DND-41 (cell line): ENCODE measurements around the gene CLMP.

Experiments
- ATAC-seq: fragments of 200-7000 bp; cut with Tn5 transposase; 3 replicates; pipeline ENCODE4 v1.9.1; 2021; ENCODE audit warnings: low read depth; ENCODE audit not compliant: insufficient read depth
- DNase-seq: peaks from one replicate; pipeline ENCODE4 v3.0.0-alpha.2; 2020
- H2AFZ ChIP-seq: 2 replicates; pipeline ENCODE4 v1.6.0; 2012; ENCODE audit warnings: low read depth, low read length
- H3K27ac ChIP-seq: 2 replicates; pipeline ENCODE4 v1.5.1; 2012; ENCODE audit warnings: low read length, inconsistent platforms
- H3K27me3 ChIP-seq: fragments of 200-600 bp; sonication (generic); 2 replicates; pipeline ENCODE4 v1.6.0; 2012; ENCODE audit warnings: low read length, mild to moderate bottlenecking, inconsistent platforms; ENCODE audit not compliant: insufficient read depth, poor library complexity
- H3K36me3 ChIP-seq: 2 replicates; pipeline ENCODE4 v1.5.1; 2012; ENCODE audit warnings: low read length, inconsistent platforms; ENCODE audit not compliant: insufficient read depth
- H3K4me1 ChIP-seq: 2 replicates; pipeline ENCODE4 v1.5.1; 2012; ENCODE audit warnings: mild to moderate bottlenecking, low read length; ENCODE audit not compliant: insufficient read depth
- H3K4me2 ChIP-seq: 2 replicates; pipeline ENCODE4 v1.6.0; 2012; ENCODE audit warnings: mild to moderate bottlenecking, moderate library complexity, low read length, inconsistent platforms; ENCODE audit not compliant: insufficient read depth
- H3K4me3 ChIP-seq, 2 experiments: fragments of 200-600 bp in 1 of 2; shearing (Covaris generic) in 1 of 2; 2 replicates each; pipeline ENCODE4 v1.5.1; 2012 to 2016; ENCODE audit warnings: inconsistent platforms in 2 of 2, low read length in 2 of 2, mild to moderate bottlenecking in 2 of 2, low read depth in 1 of 2, moderate library complexity in 1 of 2
- H3K79me2 ChIP-seq: 2 replicates; pipeline ENCODE4 v1.6.0; 2012; ENCODE audit warnings: low read length, inconsistent platforms; ENCODE audit not compliant: insufficient read depth
- H3K9ac ChIP-seq: 2 replicates; pipeline ENCODE4 v1.6.0; 2012; ENCODE audit warnings: low read depth, mild to moderate bottlenecking, inconsistent platforms, low read length, moderate library complexity
- H3K9me3 ChIP-seq: 2 replicates; pipeline ENCODE4 v1.5.1; 2012; ENCODE audit warnings: low read length, moderate library complexity, mild to moderate bottlenecking, inconsistent platforms; ENCODE audit not compliant: insufficient read depth, severe bottlenecking
- H4K20me1 ChIP-seq: 2 replicates; pipeline ENCODE4 v1.6.0; 2012; ENCODE audit warnings: low read length; ENCODE audit not compliant: insufficient read depth
- EZH2 ChIP-seq: IDR thresholded peaks from 3 replicates; pipeline ENCODE4 v1.6.1; 2012; ENCODE audit warnings: borderline replicate concordance, low read depth, mild to moderate bottlenecking, moderate library complexity, low read length, inconsistent platforms; ENCODE audit not compliant: severe bottlenecking
- TF ChIP-seq, protein P1 (sequence below): IDR thresholded peaks from 2 replicates; pipeline ENCODE4 v1.5.1; 2012; ENCODE audit warnings: borderline replicate concordance, low read length, moderate library complexity, mild to moderate bottlenecking; ENCODE audit not compliant: poor library complexity, severe bottlenecking; ENCODE audit errors: extremely low read depth

CLMP gene

DNA sequence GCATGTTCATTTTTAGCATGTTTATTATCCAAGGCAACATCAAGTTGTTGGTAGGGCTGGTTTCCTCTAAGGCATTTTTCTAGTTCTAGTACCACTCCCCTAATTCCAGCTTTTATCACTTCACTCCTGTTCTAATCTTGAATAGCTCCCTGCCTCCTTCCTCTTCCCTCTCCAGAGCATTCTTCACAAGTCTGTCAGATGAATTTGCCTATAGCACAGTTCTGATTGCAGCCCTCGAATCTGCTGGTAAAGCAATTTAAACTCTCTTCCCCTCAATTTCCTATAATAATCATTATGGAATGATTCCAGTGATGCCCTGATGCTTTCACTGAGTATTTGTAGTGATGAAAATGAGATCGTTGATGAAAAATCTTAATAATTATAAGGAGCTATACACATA lies 43.3 kb downstream of the CLMP start:
- no peaks in the 10 kb centered on the region for H4K20me1 ChIP-seq
- H3K27ac ChIP-seq, result no peak overlapping the region
- no peak overlapping the region for H3K4me3 ChIP-seq
- no peaks in the 10 kb centered on the region for H3K9me3 ChIP-seq
- TF ChIP-seq, protein P1, sequence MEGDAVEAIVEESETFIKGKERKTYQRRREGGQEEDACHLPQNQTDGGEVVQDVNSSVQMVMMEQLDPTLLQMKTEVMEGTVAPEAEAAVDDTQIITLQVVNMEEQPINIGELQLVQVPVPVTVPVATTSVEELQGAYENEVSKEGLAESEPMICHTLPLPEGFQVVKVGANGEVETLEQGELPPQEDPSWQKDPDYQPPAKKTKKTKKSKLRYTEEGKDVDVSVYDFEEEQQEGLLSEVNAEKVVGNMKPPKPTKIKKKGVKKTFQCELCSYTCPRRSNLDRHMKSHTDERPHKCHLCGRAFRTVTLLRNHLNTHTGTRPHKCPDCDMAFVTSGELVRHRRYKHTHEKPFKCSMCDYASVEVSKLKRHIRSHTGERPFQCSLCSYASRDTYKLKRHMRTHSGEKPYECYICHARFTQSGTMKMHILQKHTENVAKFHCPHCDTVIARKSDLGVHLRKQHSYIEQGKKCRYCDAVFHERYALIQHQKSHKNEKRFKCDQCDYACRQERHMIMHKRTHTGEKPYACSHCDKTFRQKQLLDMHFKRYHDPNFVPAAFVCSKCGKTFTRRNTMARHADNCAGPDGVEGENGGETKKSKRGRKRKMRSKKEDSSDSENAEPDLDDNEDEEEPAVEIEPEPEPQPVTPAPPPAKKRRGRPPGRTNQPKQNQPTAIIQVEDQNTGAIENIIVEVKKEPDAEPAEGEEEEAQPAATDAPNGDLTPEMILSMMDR, result no peak
- no peak for TF ChIP-seq EZH2
- no peak overlapping the region for H3K9ac ChIP-seq
- peaks cover 3% of the 10 kb centered on the region for H3K27me3 ChIP-seq
- H3K4me2 ChIP-seq, result no peak overlapping the region
- H3K4me1 ChIP-seq, result no peaks in the 10 kb centered on the region
- no peak overlapping the region for H2AFZ ChIP-seq
- no peaks in the 10 kb centered on the region for H3K79me2 ChIP-seq
- no peak for DNase-seq
- ATAC-seq, result no peak
- H3K36me3 ChIP-seq, result no peaks in the 10 kb centered on the region

DNA sequence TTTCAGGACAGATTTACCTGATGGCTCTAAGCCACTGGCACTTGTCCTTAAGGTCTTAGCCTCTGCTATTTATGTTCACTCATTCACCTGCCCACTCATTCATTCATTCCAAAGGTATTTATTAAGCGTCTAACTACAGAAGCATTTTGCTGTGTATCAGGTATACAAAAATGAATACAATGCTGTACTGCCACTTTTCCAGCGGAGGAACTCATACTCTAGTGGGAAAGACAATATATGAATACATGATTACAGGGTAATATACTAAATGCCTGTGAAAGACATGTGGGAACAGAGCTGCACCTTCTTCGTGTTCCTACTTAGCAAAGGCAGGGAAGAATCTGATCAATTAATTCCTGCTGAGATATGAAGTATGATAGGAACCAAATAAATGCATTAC lies 43.7 kb downstream of the CLMP start:
- H3K27me3 ChIP-seq, result peaks cover 3% of the 10 kb centered on the region
- H3K4me1 ChIP-seq, result no peaks in the 10 kb centered on the region
- H3K4me3 ChIP-seq, result no peak overlapping the region
- H3K27ac ChIP-seq, result no peak overlapping the region
- no peaks in the 10 kb centered on the region for H4K20me1 ChIP-seq
- no peaks in the 10 kb centered on the region for H3K9me3 ChIP-seq
- H3K79me2 ChIP-seq, result no peaks in the 10 kb centered on the region
- H3K36me3 ChIP-seq, result no peaks in the 10 kb centered on the region
- no peak overlapping the region for H3K4me2 ChIP-seq
- no peak overlapping the region for H3K9ac ChIP-seq
- ATAC-seq (no peak), DNase-seq (no peak)
- no peak overlapping the region for H2AFZ ChIP-seq
- TF ChIP-seq EZH2, result no peak
- TF ChIP-seq, protein P1, result no peak

DNA sequence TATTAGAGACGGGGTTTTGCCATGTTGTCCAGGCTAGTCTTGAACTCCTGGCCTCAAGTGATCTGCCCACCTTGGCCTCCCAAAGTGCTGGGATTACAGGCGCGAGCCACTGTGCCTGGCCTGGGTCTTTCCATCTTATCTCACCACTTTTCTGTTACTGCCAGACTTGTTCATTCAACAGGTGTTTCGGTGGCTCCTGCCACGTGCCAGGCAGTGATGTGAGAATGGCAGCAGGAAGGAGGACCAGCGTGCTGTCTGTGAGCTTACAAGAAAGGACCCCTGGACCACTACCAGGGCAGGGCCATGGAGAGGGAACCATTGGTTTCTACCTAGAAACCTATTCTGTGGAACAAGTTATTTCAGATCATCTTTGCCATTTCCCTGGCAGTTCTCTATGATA lies 44.2 kb downstream of the CLMP start:
- Histone ChIP-seq H3K9ac (no peak overlapping the region), H3K36me3 (no peaks in the 10 kb centered on the region), H2AFZ (no peak overlapping the region), H3K4me1 (no peaks in the 10 kb centered on the region), H3K27me3 (peaks cover 3% of the 10 kb centered on the region), H3K27ac (no peak overlapping the region), H3K4me3 (no peak overlapping the region), H3K79me2 (no peaks in the 10 kb centered on the region), H4K20me1 (no peaks in the 10 kb centered on the region), H3K9me3 (no peaks in the 10 kb centered on the region), H3K4me2 (no peak overlapping the region)
- TF ChIP-seq EZH2, result no peak
- TF ChIP-seq, protein P1, result no peak
- ATAC-seq, result no peak
- no peak for DNase-seq

DNA sequence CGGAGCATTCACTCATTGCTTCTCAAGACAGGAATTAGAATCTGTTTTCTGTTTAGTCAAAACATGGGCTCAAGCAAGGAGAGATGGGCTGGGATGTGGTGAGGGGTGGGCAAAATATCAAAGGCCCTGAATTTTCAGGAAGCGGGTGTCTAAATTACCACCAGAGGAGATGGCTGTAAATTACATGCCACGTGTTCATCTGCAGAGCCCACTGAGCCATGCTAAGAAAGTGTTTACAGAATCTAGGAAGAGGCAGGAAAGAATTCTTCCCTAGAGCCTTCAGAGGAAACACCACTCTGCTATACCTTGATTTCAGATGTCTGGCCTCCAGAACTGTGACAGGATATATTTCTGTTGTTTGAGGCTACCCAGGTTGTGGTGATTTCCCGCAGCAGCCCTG lies 46.1 kb downstream of the CLMP start:
- Histone ChIP-seq H3K4me3 (no peak overlapping the region), H3K79me2 (no peaks in the 10 kb centered on the region), H3K9ac (no peak overlapping the region), H3K9me3 (no peaks in the 10 kb centered on the region), H3K4me2 (no peak overlapping the region), H3K27ac (no peak overlapping the region), H3K4me1 (no peaks in the 10 kb centered on the region), H4K20me1 (no peaks in the 10 kb centered on the region), H2AFZ (no peak overlapping the region), H3K27me3 (peaks cover 3% of the 10 kb centered on the region), H3K36me3 (no peaks in the 10 kb centered on the region)
- TF ChIP-seq, protein P1, result no peak
- no peak for TF ChIP-seq EZH2
- DNase-seq (no peak), ATAC-seq (no peak)
